ENCODE measurements around the gene SLC37A4.
"Not testable (repeated sequence)": the region's sequence is repeated elsewhere in the genome, so short reads cannot be mapped to it uniquely, and the experiment has no call there.

SLC37A4 gene

GRCh38 chr11:119038884-119039283 is 8.2 kb upstream of the SLC37A4 start:
- DNase-seq = no peak
- no peaks in the 10 kb centered on the region for H3K36me3 ChIP-seq
- no peaks in the 10 kb centered on the region for H3K27me3 ChIP-seq (ENCODE audit: insufficient read depth, low read depth, severe bottlenecking)
- no peak overlapping the region for H3K4me3 ChIP-seq (ENCODE audit: low read depth, low read length)
- H3K27ac ChIP-seq = peak overlapping the region; percentile 74
- H3K9me3 ChIP-seq (ENCODE audit: severe bottlenecking) = no peaks in the 10 kb centered on the region
- no peak for TF ChIP-seq CTCF (IDR thresholded peaks at IDR 0.05; ENCODE audit: low read depth, low read length)

- Histone ChIP-seq H3K27ac (no peak overlapping the region), H3K27me3 (ENCODE audit: insufficient read depth, low read depth, severe bottlenecking) (no peaks in the 10 kb centered on the region), H3K9me3 (ENCODE audit: severe bottlenecking) (no peaks in the 10 kb centered on the region), H3K4me3 (ENCODE audit: low read depth, low read length) (no peak overlapping the region), H3K36me3 (peaks cover 2% of the 10 kb centered on the region; the same call in 1 of the 2 replicates)
- no peak for TF ChIP-seq CTCF (IDR thresholded peaks at IDR 0.05; ENCODE audit: low read depth, low read length)
- no peak for DNase-seq
Observed at GRCh38 chr11:119034813-119035212, 4.1 kb upstream of the SLC37A4 start.

DNA sequence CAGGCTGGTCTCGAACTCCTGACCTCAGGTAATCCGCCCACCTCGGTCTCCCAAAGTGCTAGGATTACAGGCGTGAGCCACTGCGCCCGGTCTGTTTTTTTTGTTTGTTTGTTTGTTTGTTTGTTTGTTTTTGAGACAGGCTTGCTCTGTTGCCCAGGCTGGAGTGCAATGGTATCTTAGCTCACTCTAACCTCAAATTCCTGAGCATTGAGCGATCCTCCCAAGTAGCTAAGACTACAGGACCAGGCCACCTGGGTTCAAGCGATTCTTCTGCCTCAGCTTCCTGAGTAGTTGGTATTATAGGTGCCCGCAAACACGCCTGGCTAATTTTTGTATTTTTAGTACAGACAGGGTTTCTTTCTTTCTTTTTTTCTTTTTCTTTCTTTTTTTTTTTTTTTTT is 2.7 kb upstream of the SLC37A4 start:
- H3K27me3 ChIP-seq (ENCODE audit: insufficient read depth, low read depth, severe bottlenecking); H3K9me3 ChIP-seq (ENCODE audit: severe bottlenecking); DNase-seq; H3K4me3 ChIP-seq (ENCODE audit: low read depth, low read length); H3K27ac ChIP-seq: not testable (repeated sequence)
- peaks cover 10% of the 10 kb centered on the region for H3K36me3 ChIP-seq

- Histone ChIP-seq H3K36me3 (peaks cover 26% of the 10 kb centered on the region), H3K27me3 (ENCODE audit: insufficient read depth, low read depth, severe bottlenecking) (no peaks in the 10 kb centered on the region), H3K9me3 (ENCODE audit: severe bottlenecking) (no peaks in the 10 kb centered on the region), H3K4me3 (ENCODE audit: low read depth, low read length) (no peak overlapping the region), H3K27ac (no peak overlapping the region)
- no peak for DNase-seq
- TF ChIP-seq CTCF (IDR thresholded peaks at IDR 0.05; ENCODE audit: low read depth, low read length) = no peak
Observed at GRCh38 chr11:119031912-119032280, 1.2 kb upstream of the SLC37A4 start.

- no peak for DNase-seq
- Histone ChIP-seq H3K9me3 (ENCODE audit: severe bottlenecking) (no peaks in the 10 kb centered on the region), H3K27ac (peak overlapping the region; percentile 97), H3K4me3 (ENCODE audit: low read depth, low read length) (peak overlapping the region; percentile 73), H3K27me3 (ENCODE audit: insufficient read depth, low read depth, severe bottlenecking) (no peaks in the 10 kb centered on the region), H3K36me3 (peaks cover 45% of the 10 kb centered on the region)
- no peak for TF ChIP-seq CTCF (IDR thresholded peaks at IDR 0.05; ENCODE audit: low read depth, low read length)
Observed at GRCh38 chr11:119030029-119030328, 698 bp downstream of the SLC37A4 start.

- Histone ChIP-seq H3K36me3 (peaks cover 50% of the 10 kb centered on the region), H3K9me3 (ENCODE audit: severe bottlenecking) (no peaks in the 10 kb centered on the region), H3K27ac (peak overlapping the region; percentile 97), H3K27me3 (ENCODE audit: insufficient read depth, low read depth, severe bottlenecking) (no peaks in the 10 kb centered on the region), H3K4me3 (ENCODE audit: low read depth, low read length) (peak overlapping the region; percentile 73)
- TF ChIP-seq CTCF (IDR thresholded peaks at IDR 0.05; ENCODE audit: low read depth, low read length) = no peak
- DNase-seq = peak; percentile 83
Observed at GRCh38 chr11:119029340-119030028, 1.2 kb downstream of the SLC37A4 start.

Measured in WERI-Rb-1 (cell line).